Stimulated activated CD8-positive, alpha-beta memory T cell treated with anti-CD3 and anti-CD28 coated beads, Interleukin-15, amount 100 ng/mL, for 4 hours (primary cell): Measurements from ENCODE around the gene UBE2J2.

Source experiments
- DNase-seq, 2 donors: peaks; one replicate each; pipeline ENCODE4 v3.0.0-alpha.2; 2020; ENCODE audit warnings: low read depth in 2 of 2

The UBE2J2 gene

DNA sequence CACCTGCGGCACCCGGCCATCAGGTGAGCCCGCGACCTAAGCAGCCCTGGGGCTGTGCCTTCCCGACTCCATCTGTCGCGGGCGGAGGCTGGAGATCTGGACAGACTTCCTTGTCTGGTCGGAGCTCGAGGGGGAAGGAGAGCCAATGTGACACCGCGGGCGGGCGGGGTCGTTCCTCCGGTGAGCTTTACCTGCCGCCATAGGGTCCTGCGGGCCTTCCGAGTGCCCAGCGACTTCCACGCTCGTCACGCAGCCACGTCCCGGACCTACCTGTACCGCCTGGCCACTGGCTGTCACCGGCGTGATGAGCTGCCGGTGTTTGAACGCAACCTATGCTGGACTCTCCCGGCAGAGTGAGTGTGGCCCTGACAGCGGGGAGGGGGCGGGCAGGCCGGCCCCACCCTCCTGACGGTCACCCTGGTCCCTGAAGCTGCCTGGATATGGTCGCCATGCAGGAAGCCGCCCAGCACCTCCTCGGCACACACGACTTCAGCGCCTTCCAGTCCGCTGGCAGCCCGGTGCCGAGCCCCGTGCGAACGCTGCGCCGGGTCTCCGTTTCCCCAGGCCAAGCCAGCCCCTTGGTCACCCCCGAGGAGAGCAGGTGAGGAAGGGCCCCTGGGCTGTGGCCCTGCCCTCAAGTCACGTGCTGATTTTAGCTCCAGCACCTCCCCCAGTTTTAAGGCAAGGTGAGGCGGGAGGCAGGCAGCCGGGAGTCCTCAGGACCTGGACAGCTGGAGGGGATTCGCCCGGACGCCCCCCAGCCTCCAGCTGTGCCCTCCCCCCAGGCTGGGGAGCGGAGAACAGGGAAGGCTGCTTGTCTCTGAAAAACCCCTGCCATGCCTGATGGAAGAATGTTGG lies 35.8 kb upstream of the UBE2J2 start:
- DNase-seq: no peak

DNA sequence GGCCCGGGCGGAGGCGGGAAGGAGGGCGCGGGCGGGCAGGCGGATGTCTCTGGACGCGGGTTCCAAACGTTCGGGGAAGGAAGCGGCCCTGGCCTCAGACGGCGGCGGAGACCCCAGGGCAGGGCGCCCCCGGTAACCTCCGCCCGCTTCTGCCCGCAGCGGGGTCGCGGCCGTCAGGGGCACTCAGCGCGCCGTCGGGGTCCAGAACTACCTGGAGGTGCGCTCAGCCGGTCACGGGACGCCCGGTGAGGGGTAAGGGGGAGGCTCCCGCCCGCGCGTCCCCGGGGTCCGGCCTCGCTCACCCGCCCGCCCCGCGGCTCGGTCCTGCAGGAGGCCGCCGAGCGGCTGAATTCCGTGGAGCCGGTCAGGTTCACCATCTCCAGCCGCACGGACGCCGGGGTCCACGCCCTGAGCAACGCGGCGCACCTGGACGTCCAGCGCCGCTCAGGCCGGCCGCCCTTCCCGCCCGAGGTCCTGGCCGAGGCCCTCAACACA lies 35.1 kb upstream of the UBE2J2 start:
- DNase-seq: no peak

DNA sequence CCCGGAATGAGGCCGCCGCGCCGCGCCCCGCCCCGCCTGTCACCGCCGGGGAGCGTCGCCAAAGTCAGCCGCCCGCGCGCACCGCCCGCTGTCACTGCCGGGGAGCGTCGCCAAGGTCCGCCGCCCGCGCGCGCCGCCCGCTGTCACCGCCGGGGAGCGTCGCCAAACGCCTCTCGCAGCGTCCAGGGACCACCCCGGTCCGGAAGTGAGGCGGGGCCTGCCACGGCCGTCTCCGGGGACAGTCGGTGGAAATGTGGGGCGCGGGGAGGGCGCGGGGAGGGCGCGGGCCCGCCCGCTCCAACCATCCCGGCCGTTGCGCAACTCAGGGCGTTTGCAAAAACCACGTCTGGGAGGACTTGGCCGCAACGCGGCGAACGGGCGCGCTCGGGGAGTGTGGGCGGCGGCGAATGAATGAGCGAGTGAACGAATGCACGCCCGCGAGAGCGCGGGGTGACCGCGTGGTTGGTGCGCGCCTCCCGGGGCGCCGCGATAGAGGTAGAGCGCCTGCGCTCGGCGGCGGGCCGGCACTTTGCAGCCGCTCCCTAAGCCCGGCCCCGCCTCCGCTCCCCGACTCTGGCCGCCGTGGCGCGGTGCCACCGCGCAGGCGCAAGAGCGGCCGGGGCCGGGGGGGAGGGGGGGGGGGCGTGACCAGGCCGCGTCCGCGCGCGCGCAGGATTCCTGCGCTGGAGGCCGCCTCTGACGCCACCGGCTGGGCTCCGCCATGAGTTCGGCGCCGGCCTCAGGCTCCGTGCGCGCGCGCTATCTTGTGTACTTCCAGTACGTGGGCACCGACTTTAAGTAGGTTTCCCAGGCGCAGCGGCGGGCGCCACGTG lies 34.5 kb upstream of the UBE2J2 start, which contains the start of the genes ACAP3 and PUSL1:
Gene ACAP3, minus strand, starts transcription at position 8 of the 833 bp plus-strand sequence. CDS start 115 bp downstream, outside the sequence.
Gene PUSL1, plus strand, starts transcription at position 675 of the 833 bp plus-strand sequence. Its CDS starts 47 bp downstream, at position 722.
- DNase-seq: peak; percentile 73 to 82

DNA sequence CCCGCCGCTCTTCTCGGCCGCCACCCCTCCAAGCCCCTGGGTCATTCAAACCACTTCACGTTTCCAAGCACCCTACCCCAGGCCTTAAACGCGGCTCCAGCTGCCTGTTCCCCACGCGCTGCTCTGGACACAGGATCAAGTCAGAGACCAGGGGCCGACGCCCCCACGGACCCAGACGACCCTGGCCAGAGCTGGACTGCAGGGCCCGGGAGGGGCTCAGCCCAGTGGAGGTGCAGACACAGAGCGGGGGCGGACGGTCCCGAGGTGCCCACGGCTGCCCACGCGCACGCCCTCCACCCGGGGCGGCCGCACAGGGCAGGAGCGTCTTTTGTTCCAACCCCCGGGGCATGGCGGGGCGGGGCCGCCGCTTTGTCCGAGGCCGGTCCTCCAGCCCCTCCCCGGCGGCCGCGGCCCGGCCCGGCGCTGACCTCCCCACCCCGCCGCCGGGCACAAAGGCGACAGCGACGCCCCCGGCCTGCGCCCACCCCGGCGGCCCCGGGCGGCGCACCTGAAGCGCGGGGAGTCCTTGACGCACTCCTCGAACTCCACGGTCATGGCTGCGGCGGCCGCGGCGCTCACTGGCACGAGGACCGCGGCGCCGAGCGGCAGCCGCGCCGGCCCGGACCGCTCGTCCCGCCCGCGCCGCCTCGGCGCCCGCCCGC lies 33.7 kb upstream of the UBE2J2 start:
- no peak for DNase-seq

DNA sequence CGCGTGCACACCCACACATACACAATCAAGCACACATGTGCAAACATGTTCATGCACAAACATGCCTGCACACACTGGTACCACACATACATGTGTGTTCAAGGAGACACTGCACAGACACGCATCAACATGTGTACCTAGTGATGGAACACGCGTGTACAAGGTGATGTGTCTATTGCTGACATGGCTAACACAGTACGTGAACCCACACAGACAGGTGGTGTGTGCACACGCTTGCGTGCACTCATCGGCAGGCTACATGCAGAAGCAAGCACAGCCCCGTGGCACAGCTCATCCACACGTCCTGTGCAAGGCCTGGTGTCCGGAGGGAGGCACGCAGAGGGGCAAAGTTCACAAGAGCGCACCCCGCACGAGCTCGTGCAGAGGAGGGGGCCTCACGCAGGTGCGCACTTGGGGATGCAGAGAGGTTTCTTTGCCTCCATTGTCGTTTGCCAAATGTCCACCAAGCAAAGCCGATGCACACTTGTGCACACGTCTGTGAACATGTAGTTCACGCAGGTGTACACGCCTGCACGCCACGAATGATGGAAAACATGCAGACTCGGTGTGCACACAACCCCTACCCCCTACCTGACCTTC lies 33.1 kb upstream of the UBE2J2 start:
- no peak for DNase-seq

DNA sequence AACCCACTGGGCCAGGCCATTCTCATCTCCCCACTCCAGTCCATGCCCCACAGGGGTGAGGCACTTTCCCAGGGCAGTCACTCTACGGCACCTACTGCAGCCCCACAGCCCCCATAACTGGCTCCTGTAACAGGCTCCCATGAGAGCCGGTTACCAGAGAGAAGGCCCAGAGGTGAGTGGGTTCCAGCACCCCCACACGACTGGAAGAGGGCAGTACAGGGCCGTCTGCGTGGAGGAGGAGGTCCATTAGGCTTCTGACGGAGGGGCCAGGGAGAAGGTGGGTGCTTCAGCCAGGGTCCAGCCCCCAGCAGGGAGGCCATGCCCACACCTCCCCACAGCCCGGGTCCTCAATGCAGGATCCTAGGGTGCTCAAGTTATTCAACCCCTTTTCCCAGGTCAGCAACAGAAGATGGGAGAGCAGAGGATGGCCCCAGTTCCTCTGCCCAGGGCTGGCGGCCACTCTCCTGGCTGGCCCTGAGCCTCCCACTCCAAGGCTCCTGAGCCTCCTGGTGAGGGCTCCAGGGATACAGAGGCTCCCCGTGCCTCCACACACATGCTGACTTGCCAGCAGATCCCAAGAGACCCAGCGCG lies 32.5 kb upstream of the UBE2J2 start:
- DNase-seq: no peak

DNA sequence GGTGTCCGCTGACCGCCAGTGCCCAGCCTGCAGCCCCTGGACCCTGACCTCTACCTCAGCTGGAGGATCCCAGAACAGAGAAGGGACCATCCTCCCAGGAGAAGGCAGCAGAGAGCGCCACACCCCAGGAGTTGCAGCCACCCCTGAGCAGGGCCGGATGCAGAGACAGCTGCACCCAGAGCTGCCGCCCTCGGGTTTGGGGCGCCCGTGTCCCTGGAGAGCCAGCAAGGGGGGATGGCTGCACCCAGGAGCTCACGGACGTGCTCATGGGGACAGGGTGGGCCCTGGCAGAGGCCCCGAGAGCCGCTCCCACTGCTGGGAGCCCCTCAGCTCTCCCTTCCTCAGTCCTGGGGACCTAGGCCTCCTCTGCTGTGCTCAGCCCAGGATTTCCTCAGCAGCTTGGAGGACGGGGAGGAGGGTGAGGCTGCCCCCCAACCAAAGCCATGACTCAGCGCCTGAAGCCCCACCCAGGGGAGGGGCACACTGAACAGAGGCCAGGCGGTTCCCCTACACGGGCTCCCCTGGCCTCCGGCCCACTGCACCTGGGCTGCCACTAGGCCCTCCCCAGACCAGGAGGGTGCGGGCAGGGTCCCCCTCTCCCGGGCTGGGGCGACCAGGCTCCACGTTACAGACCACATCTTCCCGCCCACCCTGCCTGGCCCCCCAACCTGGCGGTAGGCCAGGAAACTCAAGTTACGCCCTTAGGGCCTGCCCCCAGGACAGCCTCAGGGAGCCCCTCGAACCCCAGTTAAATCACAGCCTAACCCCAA lies 31.8 kb upstream of the UBE2J2 start:
- DNase-seq: peak; percentile 66 to 67

DNA sequence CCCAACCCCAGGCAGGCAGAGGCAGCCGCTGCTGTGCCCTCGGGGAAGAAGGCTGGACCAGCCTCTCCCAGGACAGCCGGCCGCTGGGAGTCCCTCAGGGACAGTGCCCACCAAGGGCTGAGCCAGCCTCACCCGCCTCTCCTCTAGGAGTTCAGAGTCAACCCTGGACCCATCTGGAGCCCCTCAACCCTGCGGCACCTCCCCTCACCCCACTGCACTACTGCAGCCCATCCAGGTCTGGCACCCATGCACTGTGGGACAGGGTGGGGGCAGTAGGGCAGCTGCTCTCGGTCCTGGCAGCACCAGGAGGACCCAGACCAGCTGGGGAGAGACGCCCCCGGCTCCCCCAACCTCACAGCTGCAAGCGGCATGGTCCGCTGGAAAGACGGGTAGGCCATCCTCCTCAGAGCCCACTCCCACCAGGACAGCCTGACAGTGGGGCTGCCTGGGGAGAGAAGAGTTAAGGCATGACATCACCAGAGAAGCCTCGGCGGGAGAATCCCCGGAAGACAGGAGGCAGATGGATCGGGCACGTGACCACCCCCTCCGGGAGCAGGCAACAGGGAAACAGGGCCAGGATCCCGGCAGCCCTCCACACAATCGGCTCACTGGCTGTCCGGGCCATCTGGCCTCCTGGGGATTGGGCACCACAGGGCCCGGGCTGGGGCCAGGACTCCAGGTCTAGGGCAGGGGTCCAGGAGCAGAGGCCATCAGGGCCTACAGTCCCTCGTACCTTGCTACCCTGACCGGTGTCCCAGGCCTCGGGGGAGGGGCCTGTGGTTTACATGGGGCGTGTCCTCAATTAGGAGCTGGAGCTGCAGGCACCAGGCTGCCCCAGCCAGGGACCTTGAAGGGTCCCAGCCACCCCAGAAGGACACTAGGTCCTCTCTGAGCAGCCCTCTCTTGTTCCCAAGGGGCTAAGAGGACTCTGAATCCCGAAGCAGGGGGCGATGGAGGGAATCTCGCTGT lies 31.0 kb upstream of the UBE2J2 start:
- DNase-seq: no peak

DNA sequence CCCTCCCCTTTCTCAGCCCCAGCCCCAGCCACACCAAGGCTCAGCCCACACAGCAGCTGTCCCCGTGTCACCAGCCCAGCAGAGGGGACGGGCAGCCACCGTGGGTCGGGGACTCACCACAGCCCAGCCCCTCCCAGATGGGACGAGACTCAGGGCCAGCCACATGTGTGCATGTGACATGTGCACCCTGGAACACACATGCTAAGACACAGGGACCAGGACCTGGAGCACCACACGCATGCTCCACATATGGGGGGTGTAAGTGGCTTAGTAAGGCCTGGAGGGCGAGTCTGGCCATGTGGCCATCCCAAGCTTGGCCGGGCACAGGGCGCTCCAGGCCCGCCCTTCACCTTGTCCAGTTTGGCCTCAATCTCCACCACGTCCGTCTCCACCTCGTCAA lies 30.1 kb upstream of the UBE2J2 start:
- DNase-seq: no peak

DNA sequence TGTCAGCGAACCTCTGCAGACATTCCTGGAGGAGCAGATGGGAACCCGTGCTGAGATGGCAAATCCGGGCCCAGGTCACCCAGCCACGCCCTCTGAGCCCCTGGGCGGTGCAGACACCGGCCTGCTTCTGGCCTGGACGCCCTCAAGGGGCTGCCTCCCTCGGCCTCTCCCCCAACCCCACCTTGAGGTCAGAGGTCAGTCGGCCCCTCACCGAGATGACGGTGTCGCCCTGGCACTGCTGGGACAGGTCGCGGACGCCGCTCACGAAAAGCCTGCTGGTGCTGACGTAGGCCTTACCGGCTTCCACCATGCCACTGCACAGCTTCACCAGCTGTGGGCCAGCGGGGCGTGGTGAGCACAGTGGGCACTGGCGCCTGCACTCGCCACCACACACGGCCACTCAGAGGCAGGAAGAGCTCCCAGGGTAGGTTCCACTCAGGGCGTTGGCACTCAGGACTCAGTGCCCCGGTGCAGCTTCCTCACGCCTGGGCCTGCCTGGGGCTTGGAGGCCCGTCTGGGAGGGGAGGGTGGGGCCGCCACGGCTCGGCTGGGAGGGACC lies 29.4 kb upstream of the UBE2J2 start:
- DNase-seq: no peak

DNA sequence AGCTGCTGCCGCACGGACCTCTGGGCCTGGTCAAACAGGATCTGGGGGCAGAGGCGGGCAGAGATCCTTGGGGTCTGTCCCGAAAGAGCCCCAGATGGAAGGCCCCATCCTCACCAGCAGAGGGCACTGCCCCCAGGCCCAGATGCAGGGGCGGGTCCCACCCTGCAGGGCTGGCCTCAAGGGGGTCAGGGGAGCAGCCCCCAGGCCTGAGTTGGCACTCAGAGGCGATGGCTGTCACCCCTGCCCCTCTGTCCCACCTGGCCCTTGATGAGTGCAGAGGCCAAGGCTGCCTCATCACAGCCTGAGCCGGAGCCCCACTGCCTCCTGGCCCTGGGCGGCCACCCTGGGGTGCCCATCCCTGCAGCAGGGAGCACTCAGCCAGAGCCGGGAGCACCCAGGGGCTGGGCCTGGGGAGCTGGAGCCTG lies 28.4 kb upstream of the UBE2J2 start:
- no peak for DNase-seq

DNA sequence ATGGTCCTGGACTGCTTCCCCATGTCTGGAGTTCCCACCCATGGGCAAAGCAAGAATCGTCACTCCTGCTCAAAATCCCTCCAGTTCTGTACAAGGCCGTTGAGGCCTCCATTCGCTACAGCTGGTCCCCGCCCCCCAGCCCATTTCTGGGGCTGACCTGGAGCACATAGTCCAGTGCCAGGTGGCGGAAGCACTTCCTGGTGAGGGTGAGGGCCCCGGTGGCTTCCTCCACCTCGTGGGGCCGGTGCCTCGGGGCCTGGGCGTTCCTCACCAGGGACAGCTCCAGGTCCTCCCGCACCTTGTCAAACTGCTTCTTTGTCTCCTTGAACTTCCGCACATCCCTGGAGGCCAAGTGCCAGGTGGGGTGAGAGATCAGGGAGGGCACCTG lies 26.7 kb upstream of the UBE2J2 start:
- DNase-seq: no peak

DNA sequence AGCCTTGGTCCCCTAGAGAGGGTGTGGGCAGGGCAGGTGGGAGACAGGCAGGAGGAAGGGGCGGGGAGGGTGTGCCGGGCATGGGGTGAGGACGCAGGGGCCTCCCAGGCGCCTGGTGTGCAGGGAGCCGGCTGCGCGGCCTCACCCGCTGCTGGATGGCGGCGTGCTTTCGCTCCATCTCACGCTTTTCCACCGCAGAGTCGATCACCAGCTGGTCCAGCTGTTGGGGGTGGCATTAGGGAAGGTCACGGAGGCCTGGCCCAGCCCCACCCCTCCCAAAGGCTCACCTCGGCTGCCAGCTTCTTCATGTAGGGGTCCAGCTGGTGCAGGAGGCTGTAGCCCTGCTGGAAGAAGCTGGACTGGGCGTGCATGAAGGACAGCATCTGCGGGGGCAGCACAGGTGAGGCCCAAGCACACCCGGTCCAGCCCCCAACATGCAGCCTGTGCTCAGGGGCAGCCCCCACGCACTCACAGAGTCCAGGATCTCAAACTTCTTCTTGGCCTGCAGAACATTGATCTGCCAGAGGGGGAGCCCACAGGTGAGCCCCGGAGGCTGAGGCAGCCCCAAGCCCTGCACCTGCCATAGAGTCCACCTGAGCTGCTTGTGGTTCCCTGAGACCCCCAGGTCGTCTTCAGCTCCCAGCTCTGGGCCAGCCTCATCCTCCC lies 26.2 kb upstream of the UBE2J2 start:
- no peak for DNase-seq

DNA sequence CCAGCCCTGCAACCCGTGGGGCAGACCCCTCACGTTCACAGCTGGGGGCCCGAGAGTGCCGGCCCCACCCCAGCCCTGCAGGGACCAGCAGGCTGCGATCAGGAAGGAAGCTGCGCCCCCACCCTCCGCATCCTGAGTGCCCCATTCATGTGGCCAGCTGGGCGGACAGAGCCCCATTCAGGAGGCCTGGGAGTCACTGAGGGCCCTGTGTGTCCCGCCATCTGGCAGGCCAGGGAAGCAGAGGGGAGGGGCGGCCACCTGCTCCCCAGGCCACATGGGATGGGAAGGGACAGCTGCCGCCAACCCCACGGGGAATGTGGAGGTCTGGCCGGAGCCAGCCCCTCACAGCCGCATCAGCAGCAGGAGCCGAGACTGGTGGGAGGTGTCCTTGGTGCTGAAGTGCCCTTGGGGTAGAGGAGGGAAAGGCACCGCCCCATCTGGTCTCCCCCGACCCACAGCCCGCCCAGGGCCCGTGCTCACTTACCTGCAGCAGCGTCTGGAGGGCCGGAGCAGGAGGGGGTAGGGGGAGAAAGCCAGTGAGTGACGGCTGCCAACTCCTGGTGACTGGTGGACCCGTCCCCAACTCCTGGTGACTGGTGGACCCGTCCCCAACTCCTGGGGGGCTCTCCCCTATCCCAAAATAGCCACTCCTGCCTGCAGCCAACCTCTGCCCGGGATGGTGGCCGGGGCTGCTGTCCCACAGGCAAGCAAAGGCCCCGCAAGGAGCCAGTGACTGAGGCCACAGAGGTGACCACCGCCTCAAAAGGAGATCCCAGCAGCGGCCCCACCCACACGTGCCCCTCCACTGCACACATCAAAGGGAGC lies 25.4 kb upstream of the UBE2J2 start:
- DNase-seq: no peak

DNA sequence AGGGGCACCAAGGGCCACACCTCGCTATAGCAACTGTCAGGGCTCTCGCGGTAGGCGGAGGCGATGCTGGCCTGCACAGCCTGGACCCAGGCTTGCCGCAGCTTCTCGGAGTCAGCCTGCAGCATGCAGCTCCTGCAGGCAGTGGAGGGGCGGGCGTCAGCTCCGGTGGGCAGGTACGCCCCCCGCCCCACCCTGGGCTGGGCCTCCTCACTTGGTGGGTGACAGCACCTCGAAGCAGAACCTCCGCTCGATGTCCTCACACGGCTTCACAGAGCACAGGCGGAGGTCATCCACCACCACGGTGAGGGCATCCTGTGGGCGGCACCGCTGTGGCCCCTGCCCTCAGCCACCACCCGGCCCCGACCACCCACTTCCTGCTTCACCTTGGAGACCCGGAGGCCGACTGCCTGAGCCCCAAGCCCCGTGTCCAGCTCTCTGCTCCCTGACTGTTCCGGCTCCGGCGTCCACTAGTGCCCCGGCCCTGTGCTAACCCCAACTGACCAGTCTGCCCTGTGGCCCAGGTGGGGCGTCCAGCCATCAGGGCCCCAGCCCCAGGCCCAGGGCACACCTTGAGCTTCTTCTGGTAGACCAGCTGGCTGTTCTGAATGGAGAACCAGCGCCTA lies 24.3 kb upstream of the UBE2J2 start:
- DNase-seq: no peak

DNA sequence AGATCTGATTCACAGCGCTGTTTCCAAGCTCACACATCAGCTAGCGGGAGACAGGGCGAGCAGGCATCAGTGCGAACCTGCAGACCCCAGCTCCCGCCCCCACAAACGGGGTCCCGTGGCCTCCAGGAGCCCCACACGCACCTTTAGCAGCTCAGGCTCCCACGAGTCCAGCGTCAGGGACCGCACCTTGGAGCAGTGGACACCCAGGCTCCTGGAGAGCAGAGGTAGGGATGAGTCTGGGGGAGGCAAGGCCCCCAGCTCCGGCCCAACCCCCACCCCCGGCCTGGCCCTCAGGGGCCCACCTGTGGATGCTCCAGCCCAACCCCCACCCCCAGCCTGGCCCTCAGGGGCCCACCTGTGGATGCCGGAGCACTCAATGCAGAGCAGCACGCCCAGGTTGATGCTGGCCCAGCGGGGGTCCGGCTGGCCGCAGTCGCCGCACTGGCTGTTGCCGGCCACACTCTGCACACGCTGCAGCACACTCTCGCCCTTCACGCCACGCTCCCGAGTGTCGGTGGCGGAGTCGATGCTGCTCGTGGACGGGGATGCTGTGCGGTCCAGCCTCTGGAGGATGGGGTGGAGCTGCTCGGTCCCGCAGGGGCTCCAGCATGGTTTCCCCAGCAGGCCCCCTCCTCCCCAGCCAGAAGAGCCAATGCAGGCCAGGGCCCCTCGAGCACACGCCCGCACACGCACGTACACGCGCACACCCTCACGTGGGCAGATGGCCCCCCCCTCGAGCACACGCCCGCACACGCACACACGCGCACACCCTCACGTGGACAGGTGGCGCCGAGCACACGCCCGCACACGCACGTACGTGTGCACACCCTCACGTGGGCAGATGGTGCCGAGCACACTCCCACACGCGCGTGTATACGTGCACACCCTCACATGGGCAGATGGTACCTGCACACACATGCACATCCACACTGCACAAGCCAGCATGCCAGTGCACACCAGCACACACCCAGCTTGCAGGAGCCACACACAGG lies 22.7 kb upstream of the UBE2J2 start:
- DNase-seq: no peak
